CMK (cell line): ENCODE data around the gene KCNE4.

Experiments used
- DNase-seq: peaks from one replicate; pipeline ENCODE4 v3.0.0-alpha.2; 2010; ENCODE audit warnings: low read depth

The KCNE4 gene, protein sequence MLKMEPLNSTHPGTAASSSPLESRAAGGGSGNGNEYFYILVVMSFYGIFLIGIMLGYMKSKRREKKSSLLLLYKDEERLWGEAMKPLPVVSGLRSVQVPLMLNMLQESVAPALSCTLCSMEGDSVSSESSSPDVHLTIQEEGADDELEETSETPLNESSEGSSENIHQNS

DNA sequence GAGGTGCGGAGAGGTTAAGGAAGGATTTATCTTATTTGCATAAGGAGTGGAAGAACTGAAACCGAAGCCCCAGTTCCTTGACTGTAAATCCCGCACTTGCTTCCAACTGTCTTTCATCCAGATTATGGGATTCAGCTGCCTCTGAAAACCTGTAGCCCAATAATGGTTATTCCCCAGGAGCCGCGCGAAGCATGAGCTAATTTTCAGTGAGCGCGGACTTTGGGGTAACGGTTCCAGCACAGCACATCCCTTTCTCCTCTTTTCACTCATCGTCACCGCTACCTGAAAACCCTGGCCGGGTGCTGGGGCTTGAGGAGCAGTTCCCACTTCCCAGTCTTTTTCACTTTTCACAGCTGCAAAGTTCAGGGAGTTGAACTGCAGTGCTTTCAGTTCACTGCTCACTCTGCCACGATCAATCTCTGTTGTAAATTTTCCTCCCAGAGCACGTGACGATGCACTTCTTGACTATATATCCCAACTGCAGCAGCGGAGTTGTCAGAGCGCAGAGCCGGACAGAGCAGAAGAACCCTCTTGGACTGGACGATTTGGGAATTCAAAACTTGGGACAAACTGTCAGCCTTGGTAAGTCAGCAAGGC is at the start of gene KCNE4:
TSS of gene KCNE4 (plus strand) at position 498 of the 597 bp plus-strand sequence. CDS start 641 bp downstream, outside the sequence.
- DNase-seq = no peak

DNA sequence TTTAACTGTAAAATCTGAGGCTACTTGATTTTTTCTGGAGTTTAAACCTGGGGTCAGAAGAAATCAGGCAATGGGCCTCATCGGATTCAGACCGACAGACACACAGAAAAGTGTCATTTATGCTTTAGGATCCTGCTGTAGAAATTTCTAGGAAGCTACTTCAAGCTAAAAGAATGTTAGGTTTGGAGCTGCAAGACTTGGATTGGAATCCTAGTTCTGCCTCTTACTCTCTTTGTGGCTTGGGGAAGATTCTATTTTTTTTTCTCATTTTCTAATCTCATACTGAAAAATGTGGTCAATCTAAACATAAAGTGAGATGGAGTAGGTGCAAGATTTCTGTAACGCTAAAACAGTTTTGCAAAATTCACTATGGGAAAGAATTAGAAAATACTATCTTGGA is 48.8 kb upstream of the KCNE4 start:
- DNase-seq = no peak

DNA sequence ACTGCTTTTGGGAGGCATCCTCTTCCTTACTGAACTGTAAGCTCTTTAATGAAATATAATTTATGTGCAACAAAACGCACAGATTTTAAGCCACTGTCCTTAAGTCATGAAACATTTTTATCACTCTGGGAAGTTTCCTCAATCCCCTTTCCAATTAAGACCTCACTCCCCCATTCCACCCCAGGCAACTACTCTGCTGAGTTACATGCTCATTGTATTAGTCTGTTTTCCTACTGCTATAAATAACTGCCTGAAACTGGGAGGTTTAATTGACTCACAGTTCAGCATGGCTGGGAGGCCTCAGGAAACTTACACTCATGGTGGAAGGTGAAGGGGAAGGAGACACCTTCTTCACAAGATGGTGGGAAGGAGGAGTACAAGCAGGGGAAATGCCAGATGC is 46.5 kb upstream of the KCNE4 start:
- no peak for DNase-seq

DNA sequence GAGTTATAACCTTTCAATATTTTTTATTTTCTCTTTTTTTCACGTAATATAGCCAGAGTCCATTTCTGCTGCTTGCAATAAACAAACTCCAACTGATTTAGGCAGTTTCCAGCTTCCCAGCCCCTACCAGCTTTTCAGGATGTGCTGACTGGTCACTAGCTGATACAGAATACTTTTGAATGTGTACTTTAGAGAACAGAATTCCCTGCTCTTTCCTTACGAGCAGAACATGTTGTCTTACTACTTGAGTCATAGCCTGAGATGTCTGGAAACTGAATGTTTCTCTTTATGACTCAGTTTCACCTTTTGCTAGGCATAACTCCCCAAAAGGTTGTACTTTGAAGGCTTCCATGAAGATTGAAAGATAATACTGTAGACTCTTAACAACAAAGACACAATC is 44.5 kb upstream of the KCNE4 start:
- no peak for DNase-seq

DNA sequence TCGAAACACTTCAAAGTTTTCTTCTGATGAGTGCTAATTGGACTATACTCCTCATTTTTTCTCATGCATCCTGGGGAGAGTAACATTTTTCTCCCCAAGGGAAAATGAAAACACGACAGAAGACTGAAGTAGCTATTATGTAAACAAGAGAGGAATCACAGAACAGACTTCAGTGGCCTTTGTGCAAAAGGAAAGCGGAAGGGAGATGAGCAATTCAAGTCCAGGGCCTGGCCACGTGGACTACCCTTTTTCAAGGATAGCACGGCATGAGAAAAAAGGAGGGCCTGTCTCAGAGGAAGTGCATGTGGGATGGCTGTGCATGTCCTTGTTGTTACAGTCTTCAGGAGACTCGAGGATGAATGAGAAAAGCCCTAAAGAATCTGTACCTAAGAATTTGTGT is 43.8 kb upstream of the KCNE4 start:
- DNase-seq = no peak

DNA sequence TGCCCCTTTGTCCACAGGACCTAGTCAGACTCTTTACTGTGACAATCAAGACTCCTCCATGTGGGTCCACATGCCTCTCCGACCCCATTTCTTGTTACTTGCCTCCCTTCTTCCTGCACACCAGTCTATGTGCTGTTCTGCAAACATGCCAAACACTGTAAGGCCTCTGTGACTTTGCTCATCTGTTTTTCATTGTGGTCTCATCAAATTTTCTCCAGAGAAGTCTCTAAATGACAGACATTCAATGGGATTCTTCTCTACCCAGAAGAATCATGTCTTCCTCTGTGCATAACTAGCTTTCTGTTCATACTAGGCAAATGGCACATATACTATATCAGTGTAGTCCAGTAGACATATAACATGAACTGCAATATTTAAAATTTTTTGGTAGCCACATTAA is 43.0 kb upstream of the KCNE4 start:
- DNase-seq = no peak

DNA sequence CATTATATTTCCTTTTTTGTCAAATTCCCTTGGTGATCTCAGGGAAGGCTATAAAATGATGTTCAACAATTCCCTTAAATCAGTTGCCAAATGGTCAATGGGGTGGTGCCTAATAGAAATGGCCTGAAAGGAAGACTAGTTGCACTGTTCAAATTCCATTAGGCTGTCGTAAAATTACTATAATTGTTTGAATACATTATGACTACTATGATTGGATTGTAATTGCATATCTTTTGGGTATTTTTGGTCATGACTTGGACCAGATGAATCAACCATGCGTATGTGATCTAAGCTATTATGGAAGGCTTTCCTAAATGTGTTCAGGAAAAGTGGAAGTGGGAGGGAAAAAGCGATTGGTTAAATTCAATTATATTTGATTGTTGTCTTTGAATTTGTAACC is 41.3 kb upstream of the KCNE4 start:
- DNase-seq = no peak

DNA sequence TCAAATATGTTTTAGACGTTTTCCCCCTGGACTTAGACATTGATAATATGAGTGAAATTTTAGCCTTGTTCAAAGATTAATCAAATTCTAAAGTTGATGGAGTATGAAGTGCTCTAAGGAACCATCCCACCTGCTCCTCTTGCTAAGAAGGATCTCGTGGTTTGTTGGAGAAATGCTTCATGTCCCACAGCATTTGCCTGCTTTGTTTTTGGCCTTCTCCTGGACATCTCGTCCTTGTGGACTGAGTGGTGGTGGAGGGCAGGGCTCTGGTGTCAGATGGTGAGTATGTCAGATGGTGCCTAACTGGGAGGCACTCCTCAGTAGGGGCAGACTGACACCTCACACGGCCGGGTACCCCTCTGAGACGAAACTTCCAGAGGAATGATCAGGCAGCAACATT is 39.7 kb upstream of the KCNE4 start:
- no peak for DNase-seq

DNA sequence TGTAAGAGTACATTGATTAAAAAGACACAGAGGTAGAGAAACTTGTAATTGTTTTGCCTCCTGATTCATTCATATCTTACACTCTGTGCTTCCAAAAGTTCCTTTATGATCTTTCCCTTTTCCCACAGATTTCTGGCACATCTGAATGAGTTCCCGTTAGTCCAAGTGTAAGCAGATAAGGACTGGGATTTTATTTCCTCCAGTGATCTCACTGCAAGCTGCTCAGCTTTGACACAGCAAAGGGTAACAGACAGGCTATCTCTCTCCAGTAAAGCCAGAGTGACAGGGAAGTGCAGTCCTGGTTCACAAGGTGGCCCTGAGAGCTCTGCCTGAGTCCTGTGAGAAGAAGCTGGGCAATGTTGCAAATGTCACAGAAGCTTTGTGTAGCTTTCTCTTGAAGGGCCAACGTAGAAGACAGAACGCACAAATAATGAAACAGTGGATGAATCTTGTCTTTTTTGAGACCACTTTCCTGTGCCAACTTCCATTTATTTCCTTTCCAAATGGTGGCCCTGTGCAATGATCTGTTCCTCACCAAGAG is 32.5 kb upstream of the KCNE4 start:
- no peak for DNase-seq

DNA sequence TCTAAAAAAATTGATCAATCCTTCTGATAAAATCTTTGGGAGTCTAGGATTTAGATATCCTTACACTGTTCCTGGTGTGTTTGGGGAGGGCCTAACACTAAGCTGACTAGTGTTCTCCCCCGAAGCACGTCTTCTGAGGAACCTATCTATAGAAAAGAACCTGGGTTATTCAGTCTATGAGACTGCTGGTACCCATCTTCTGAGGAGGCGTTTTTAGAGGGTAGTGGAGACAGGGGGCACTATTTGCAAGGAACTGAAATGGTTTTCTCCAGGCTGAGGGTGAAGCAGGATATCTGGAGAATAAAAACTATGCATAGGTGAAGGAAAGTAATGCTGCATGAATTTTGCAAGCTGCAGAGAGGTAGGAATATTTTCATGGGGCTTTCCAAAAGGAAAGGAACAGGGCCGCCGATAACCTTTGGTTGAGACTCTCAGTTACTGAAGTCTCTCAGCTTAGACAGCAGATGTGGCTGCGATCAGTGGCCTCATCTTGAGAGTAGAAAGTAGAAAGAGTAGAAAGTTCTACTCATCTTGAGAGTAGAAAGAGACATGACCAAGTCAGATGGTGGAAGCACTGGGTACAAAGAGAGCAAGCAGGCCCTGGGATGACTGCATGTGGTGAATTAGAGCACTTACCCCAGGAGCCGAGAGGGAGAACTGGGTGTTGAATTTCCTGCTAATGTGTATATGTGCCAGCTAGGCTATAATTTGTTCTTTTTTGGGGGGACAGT is 31.8 kb upstream of the KCNE4 start:
- DNase-seq = no peak

DNA sequence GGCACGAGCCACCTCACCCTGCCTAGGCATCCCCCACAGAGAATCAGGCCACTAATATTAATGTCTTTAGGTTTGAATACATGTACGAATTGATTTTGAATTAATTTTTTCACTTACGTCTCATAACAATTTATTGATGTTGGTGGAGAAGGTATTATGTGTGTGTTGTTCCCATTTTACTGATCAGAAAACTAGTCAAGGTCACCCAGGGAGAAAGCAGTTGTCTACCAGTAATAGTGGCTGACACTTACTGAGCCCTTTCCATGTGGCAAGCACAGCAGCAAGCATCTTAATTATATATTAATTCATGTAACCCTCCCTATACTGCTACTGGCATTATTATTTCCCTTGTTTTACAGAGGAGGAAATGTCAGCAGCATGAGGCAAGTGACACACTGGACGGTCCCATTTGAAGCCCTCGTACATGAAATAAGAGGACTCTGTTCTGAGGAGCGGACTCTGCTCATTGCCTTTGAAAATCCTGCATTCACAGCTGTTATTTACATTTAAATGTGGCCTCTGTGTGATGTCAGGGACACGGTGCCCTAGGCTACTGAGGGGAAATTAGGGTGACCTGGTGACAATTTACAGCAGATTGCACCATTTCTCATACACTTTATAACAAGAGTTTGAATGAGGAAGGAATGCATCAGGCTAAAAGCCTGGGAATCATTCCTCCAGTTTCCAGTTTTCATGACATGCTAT is 30.9 kb upstream of the KCNE4 start:
- DNase-seq = no peak

DNA sequence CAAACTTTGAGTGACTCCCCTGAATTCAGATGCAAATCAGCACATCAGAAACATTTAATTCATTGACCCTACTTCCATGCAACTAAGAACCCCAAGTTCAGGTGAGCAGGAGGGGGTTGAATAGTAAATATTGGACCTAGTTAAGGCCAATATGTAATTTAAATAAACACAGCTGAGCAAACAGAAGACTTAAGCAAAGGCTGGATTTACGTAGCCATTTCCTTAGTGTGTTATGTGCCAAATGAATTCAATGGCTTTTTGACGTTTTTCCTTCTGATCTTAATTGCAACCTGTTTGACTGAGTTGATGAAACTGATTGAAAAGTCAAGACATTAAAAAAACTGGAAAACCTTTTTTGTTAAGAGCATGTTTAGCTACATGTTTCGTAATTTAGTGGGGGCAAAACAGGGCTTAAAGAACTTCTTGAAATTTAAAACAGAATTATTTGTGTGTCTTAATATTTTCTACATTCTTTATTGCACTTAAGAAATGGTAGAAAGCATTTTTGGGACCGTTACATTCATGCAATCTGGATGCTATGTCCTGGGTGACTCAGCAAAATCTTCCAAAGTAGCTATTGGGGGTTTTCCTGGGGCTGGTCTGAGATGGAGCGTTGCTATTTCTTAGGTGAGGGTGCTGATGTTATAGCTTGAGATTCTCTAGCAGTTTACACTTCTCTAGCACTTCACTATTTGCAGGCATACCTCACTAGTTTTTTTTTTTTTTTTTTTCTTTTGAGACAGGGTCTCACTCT is 25.5 kb upstream of the KCNE4 start:
- no peak for DNase-seq

DNA sequence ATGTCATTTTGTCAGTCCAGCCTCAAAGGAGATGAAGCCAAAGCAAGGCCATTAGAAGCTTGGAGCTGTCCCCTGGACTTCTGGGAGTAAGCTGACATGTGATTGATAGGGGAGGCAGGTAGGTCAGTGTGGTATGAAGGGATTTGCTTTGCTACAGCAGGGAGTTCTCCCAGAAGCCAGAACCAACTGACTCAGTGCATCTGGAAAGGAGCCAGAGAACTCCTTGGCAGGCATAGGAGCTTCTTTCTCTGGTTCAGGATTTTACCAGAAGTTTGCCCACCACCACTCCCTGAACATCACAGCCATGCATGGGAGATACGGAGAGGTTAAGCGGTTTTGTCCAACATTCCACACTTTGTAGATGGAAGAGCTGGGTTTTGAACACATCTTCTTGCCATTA is 24.5 kb upstream of the KCNE4 start:
- no peak for DNase-seq

DNA sequence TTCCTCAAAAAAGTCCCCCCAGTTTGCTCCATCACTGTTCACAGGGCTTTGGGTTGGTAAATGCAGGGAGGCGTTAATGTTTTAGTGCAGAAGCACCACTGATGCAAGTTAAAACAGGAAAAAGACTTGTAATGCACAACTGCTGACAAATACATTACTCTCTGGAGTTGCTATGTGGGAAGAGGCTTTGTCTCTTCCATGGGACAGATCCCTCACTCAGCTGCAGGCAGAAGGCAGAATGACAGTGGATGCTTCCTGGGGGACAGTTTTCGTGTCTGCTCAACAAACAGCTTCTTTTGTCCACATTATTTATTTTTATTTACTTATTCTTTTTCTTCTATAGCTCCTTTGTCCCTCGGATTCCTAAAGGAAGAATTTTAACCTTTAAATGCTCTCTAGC is 22.7 kb upstream of the KCNE4 start:
- no peak for DNase-seq

DNA sequence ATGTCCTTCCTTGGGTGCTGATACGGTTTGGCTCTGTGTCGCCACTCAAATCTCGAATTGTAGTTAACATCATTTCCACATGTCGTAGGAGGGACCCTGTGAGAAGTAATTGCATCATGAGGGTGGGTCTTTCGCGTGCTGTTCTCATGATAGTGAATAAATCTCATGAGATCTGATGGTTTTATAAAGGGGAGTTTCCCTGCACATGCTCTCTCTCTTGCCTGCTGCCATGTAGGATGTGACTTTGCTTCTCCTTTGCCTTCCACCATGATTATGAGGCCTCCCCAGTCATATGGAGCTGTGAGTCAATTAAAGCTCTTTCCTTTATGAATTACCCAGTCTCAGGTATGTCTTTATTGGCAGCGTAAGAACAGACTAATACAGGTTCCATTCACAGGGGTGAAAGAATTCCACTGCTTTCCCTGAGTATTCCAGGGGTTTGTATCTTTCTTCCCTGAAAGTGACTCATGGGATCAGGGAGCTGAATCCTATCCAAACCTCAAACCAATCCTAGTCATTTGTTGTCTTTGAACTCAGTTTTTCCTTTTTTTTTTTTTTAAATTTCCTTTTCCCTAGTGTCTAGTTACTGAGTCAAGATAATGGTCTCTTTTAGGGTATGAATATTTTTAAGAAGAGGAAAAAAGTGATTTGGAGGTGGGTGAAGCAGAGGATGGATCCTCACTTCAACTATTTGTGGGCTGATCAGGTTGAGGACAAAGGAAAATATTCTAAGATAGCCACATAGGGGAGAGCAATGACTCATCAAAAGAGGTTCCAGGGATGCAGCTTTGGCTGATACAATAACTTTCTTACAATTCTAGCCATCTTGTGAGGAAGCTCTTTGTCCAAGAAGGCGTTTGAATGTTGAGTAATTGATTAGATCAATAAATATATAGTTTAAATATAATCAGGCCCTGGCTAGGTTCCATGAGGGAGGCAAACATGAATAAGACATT is 19.5 kb upstream of the KCNE4 start:
- DNase-seq = no peak

DNA sequence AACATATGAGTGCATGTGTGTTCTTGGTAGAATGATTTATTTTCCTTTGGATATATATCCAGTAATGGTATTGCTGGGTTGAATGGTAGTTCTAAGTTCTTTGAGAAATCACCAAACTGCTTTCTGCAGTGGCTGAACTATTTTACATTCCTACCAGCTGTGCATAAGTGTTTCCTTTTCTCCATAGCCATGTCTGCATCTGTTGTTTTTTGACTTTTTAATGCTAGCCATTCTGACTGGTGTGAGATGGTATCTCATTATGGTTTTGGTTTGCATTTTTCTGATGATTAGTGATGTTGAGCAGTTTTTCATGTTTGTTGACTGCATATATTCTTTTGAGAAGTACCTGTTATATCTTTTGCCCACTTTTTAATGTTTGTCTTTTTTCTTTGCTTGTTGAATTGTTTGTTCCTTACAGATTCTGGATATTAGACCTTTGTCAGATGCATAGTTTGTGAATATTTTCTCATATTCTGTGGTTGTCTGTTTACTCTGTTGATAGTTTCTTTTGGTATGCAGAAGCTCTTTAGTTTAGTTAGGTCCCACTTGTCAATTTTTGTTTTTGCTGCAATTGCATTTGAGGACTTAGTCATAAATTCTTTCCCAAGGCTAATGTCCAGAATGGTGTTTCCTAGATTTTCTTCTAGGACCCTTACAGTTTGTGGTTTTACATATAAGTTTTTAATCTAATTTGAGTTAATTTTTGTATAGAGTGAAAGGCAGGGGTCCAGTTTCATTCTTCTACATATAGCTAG is 17.6 kb upstream of the KCNE4 start:
- DNase-seq = no peak

DNA sequence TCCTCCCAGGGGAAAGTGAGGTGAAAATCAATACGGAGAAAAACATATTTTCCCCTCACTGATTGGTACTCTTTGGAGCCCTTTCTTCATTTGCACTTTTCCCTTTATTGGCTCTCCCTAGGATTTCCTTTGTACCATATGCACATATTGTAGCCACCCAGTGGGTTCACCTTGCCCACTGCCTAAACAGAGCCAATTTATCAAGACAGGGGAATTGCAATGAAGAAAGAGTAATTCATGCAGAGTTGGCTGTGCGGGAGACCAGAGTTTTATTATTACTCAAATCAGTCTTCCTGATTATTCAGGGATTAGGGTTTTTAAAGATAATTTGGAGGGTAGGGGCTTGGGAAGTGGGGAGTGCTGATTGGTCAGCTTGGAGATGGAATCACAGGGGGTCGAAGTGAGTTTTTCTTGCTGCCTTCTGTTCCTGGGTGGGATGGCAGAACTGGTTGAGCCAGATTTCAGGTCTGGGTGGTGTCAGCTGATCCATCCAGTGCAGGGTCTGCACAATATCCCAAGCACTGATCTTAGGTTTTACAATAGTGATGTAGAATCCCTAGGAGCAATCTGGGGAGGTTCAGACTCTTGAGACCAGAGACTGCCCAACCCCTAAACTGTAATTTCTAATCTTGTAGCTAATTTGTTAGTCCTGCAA is 15.1 kb upstream of the KCNE4 start:
- DNase-seq = no peak

DNA sequence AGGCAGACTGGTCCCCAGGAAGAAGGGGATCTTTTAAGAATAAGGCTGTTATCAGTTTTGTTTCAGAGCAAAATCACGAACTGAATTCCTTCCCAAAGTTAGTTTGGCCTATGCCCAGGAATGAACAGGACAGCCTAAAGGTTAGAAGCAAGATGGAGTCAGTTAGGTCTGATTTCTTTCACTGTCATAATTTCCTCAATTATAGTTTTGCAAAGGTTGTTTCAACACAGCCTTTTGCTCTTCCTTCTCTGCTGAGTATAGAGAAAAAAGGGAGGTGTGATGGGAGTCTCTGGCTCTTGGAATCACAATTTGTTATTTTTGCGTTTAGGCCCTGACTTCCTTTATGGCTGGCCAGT is 14.6 kb upstream of the KCNE4 start:
- no peak for DNase-seq

DNA sequence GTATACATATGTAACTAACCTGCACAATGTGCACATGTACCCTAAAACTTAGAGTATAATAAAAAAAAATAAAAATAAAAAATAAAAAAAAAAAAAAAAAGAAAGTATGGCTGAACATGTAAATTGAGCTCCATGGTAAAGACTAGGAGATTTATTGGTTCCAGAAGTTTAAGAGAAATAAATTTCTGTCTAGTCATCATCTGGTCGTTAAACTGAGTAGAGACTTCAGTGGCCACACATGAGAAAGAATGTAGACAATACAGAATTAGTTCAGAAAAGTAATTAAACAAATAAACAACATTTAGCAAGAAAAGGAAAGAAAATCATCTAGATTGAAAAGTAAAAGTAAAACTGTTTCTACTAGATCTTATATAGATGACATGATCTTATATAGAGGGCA is 12.4 kb upstream of the KCNE4 start:
- DNase-seq = no peak

DNA sequence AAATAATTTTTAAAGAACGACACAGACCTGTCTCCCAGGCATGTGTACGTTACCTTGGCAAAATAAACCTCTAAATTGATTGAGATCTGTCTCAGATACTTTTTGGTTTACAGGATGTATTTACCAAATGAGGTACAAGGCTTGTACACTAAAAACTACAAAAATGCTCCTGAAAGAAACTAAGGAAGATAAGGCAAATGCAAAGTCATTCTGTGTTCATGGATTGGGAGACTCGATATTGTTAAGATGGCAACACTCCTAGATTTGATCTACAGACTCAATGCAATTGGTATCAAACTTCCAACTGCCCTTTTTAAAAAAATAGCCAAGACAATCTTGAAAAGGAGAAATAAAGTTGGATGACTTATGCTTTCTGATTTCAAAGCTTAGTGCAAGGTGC is 11.5 kb upstream of the KCNE4 start:
- DNase-seq = no peak
